ENCODE results near the gene RAD51AP2. TPM values are rescaled to one million over a fixed set of nuclear protein-coding genes. Genes with fewer than 3 reads are reported as not detected.
"Not testable (repeated sequence)": the region's sequence is repeated elsewhere in the genome, so short reads cannot be mapped to it uniquely, and the experiment has no call there.

The RAD51AP2 gene
- total RNA-seq: not detected in 2 replicates

GRCh38 chr2:17518212-17519154 lies at the start of gene RAD51AP2:
Gene RAD51AP2 (minus strand): TSS chr2:17518440. CDS start chr2:17518415, 25 bp downstream.
- no peak for DNase-seq (ENCODE audit: extremely low read depth, low read depth, low spot score)

DNA sequence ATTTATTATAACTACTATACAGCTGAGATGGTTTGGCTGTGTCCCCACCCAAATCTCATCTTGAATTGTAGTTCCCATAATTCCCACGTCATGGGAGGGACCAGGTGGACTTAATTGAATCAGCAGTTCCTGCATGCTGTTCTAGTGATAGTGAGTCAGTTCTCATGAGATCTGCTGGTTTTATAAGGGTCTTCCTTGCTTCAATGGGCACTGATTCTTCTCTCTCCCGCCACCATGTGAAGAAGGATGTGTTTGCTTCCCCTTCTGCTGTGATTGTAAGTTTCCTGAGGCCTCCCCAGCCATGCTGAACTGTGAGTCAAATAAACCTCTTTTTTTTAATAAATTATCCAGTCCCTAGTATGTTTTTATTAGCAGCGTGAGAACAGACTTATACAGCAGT lies 47.5 kb upstream of the RAD51AP2 start:
- DNase-seq (ENCODE audit: extremely low read depth, low read depth, low spot score): not testable (repeated sequence)

DNA sequence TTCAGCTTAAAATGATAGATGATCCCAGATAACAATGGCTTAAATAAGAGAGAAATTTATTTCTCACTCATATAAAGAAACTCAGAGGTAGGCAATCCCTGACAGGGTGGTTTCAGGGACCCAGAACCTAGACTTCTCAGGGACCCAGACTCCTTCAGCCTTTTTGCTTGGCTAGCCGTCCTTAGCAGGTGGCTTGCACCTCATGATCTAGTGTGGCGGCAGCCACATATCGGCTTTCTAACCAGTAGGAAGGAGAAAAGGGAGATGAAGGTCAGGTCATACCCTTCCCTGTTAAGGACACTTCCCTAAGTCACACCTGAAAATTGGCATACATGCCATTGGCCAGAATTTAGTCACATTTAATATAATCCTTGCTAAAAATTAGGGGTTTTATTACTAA lies 40.6 kb upstream of the RAD51AP2 start:
- no peak for DNase-seq (ENCODE audit: extremely low read depth, low read depth, low spot score)

DNA sequence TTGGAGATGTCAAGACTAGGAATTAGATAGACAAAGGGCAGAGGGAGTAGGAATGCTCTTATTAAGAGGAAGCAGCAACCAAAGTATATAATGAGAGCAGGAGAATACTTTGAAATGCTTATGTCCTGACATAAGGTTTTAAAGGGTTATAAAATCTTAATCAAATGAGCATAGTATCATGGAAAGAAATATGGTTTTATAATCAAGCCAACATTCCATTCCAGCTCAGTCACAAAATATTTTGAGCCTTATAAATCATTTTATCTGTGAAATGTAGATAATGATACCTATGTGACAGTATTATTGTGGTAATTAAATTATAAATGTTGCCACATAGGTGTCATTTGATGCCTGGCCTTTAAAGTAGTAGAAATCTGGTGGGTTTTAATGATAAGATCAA lies 39.8 kb upstream of the RAD51AP2 start:
- no peak for DNase-seq (ENCODE audit: extremely low read depth, low read depth, low spot score)

GRCh38 chr2:17557596-17557995 lies 39.4 kb upstream of the RAD51AP2 start:
- DNase-seq (ENCODE audit: extremely low read depth, low read depth, low spot score): no peak

- DNase-seq (ENCODE audit: extremely low read depth, low read depth, low spot score): no peak
These were observed 36.9 kb upstream of the RAD51AP2 start for GRCh38 chr2:17555150-17555549.

DNA sequence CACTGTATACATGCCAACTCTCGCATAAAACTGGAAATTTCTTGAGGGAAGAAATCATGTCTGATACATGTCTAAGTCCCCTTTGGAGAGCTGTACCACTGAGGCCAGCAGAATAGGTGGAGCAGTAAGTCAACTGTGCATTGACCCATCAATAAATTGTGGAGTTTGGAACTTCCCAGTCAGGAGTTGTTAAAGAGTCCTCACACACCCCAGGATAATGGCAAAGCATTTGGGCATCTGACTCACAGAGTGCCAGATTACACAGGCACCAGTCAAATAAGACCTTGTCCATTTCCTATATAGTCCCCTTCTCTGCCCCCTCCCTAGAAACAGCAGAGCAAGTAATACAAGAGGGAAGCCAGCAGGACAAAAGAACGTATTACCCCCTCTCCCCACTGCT lies 32.7 kb upstream of the RAD51AP2 start:
- no peak for DNase-seq (ENCODE audit: extremely low read depth, low read depth, low spot score)

DNA sequence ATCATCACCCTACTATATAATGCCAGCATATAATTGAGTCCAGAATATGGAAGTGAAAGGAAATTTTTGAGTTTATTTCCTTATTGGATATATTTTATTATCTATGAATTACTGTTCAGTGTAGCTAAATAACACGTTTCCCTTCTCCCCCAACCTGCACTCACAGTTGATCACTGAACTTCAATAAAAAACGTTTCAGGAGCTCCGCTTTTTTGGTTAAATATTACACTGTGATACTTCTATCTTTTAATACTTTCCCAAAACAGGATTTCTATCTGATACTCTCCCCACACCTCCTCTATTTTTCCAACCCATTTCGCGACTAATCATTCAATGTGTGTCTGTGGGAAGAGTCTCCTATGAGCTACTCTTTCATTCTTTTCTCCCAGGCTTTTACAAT lies 29.5 kb upstream of the RAD51AP2 start:
- DNase-seq (ENCODE audit: extremely low read depth, low read depth, low spot score): no peak

DNA sequence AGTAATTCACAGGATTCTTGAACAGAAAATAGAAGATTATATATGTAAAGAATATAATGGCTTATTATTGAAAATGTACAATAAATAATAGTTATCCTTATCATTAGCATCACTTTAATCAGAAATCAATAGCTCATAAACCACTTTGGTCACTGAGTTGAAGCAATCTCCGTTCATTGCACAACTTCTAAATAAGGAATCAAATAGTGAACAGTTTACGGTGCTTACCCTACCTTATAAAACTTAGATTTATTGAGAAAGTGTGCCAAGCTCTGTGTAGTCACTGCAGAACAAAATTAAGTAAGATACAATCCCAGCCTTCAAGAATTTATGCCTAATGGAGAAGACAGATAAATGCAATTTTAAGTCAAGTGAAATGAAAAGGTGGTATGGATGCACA lies 29.0 kb upstream of the RAD51AP2 start:
- no peak for DNase-seq (ENCODE audit: extremely low read depth, low read depth, low spot score)

DNA sequence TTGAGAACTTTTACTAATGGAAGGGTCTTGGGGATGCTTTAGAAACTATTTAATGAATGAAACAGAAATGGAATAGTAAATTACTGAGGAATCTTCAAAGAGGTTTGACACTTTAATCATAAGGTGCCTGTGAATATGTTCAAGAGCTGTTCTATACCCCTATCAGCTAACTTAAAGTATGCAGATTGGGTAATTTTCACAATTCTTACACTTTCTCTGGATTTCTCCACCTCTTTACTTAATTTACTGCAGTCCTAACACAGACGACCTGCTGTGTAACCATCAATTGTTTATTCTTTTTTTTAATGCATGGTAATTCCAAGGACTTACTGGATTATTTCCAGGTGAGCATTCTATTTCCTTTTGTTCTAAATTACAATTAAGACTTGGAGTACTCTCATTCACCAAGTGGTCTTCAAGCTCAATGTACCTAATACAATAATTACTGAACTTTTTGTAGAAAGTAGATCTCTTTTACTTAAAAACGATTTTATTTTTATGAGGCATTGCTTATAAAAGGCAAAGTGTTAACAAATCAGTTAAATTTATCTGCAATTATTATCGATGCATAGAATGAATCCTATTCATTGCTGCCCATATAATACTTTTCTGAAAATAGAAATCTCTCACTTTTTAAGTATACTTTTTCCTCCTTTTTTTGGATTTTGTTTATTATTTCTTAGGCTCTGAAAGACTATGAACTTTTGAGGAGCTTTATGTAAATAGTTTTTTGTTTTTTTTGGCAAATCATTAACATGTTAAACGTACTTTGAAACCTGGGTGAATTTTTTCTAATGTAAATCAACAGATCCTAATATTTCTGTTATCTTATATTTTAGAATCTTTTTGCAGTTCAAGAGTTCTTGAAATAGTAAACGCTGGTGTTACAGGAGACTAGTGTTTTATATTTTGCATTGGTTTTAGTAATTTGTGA lies 27.7 kb upstream of the RAD51AP2 start:
- no peak for DNase-seq (ENCODE audit: extremely low read depth, low read depth, low spot score)

DNA sequence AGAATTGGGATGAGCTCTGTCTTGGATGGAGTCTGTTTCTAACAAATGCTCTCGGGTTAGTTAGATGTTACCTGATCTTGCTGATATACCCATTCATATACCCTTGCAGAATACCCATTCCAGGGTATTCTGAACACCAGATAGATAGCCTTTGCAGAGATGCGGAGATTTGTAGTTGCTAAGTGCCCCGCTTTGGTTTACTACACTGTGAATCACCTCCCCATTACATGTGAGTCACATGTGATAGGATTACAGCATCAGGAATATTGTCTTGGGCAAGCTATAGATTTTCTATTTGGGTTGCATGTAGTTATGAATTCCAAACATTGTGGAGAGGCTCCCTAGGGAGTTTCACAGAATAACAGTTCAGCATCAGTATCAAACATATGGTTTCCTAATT lies 26.0 kb upstream of the RAD51AP2 start:
- no peak for DNase-seq (ENCODE audit: extremely low read depth, low read depth, low spot score)

DNA sequence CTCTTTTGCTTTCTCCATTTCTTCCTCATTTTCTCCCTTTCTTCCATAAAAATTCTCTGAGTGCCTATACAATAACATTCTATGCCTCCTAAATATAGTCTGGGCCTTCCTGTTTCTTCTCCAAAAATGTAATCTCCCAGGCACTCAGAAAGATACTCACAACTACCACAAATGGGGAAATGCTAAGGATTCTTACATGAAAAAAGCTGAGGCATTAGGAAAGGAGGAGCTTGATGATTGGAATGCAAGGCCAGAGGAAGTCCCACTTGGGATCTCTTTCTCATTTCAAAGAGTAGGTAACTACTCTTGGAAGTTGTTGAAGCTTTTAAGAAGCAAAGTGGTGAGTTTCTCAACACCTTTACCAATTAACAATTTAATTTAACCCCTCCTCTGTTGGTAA lies 25.6 kb upstream of the RAD51AP2 start:
- no peak for DNase-seq (ENCODE audit: extremely low read depth, low read depth, low spot score)

- no peak for DNase-seq (ENCODE audit: extremely low read depth, low read depth, low spot score)
These were observed 25.0 kb upstream of the RAD51AP2 start for GRCh38 chr2:17543131-17543660.

DNA sequence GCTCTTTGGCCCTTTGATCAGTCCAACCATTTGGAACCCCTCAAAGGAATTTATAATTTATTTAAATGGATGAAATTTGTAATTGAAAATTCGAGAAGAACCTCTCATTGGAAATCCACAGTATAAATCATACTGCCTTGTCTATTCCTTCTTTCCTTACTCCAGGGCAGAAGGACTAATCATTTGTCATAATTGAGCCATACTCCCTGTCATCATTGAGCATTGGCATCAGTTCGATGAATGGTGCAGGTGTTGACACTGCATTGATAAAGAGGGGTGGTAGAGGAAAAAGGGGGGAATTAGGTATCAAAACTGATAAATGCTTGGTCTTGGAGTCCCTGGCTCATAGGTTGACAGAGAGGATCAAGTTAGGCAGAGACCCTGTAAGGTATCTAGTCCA lies 24.2 kb upstream of the RAD51AP2 start:
- no peak for DNase-seq (ENCODE audit: extremely low read depth, low read depth, low spot score)

DNA sequence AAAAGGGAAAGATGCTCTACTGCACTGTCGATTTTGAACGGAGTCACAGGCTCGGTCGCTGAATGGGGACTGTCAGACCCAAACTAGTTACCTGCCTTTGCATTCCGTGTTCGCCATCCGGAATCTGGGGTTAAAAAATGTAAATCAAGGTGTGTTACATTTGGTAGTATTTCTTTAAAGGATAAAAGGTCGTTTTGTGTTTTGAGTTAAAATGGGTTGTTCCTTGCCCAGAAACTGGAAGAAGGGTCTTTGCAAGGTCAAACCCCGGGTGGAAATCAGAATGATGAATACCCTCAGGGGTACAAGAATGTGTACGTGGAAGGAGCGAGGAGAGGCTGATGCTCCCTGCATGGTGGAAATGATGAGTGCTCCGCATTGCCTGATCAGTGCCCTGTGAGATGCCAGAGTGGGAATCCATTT lies 23.3 kb upstream of the RAD51AP2 start:
- no peak for DNase-seq (ENCODE audit: extremely low read depth, low read depth, low spot score)

DNA sequence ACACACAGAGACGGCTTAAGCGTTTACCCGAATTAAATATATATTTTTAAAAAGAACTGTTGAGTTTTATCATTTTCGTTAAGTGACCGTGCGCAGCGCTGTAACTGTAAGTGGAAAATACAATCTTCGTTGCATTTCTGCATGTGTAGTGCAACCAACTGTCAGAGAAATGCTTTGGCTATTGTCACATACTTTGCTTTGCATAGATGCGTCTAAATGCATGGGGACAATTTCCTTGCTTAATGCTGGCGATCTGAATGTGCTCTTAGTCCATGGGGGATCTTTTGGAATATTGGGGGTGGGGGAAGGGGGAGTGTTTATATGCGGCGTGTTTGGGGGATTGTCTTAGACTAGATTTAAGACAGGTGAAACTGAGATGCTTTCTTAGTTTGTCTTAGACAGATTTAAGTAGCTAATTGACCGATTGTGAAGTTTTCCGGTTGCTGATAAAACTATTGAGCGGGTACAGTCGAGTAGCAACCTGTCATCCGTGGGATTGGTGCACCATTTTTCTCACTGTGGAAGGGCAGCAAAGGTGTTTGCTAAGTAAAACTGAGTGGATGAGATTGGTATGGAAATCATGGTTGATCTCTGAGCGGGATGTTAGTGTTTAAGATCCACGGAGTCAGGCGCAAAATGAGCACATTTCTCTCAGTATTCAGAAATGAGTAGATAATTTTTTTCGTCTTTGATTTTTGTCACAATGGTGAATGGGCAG lies 22.7 kb upstream of the RAD51AP2 start:
- DNase-seq (ENCODE audit: extremely low read depth, low read depth, low spot score): no peak

DNA sequence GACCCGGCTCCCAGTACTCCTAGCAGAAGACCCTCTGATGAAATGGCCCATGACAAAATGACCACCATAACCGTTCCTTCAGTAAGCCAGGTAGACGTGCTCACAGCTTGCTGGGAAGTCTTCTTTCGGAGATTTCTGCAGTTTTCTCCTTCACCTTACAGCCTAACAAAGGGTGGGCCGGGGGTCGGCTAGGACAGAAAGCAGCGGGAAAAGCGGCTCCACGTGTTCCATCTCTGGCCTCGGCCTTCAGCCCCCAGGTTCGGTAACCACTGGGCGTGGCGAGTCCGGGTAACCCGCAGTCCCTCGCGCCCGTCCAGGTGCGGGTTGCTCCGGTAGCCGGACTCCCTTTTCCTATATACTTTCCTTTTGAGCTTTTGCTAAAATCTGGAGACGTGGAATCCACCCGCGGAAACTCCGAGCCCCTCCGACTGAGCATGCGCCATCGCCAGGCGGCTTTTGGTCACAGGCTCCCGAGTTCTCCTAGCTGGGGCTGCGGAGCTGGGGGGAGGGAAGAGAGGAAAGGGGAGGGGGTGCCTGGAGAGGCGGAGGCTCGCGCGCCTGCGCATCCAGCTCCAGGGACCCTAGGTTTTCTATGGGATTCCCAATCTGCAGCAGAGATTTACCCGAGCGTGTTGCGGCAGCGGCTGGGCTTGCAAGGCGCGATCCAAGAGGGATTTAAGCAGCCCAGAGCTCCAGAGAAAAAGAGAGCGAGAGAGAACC lies 22.0 kb upstream of the RAD51AP2 start, which contains the start of gene VSNL1:
TSS of gene VSNL1 (plus strand) at position 604 of the 720 bp plus-strand sequence. CDS start 51,379 bp downstream, outside the sequence.
- DNase-seq (ENCODE audit: extremely low read depth, low read depth, low spot score): no peak

GRCh38 chr2:17539611-17540092 lies 21.4 kb upstream of the RAD51AP2 start:
- DNase-seq (ENCODE audit: extremely low read depth, low read depth, low spot score): no peak

DNA sequence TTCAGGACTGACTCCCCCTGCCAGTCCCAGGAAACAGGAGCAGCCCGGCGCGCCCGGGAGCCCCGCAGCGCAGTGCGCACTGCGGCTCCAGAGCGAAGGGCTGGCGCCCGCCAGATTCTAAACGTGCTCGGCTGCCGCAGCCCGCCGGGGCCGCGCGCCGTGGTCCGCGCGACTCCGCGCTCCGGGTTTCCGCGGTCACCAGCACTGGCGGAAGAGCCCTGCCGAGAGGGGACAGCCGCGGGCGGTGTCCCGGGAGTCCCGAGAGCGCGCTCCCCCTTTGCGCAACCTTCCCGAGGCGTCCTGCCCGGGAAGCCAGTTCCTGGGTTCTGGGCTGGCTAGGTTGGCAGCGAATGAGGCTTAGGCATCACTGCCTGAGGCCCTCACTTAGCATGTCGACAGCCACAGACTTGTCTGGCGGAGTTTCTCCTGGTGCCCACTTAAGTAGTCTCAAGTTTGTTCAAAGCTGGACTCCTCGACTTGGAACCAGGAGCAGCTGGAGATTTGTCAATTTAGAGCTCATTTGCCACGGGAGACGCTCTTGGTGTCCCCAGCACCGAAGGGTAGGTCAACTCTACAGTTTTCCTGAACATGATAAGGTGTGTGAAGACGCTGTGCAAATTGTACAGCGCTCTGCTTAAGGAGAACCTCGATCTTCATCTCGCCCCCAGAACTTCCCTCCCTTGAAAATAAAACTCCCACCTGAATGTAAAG lies 20.8 kb upstream of the RAD51AP2 start:
- DNase-seq (ENCODE audit: extremely low read depth, low read depth, low spot score): no peak
